ENCODE results near the gene CCDC24.

CCDC24 gene

GRCh38 chr1:43991476-43992231, at the start of gene CCDC24:
Gene CCDC24, plus strand, starts transcription at chr1:43991599. Its CDS starts 280 bp downstream, at chr1:43991879.
- peak; percentile 77 for DNase-seq

- no peak for DNase-seq
Observed at GRCh38 chr1:43942411-43942810, 49.0 kb upstream of the CCDC24 start.

GRCh38 chr1:43944860-43945259, 46.5 kb upstream of the CCDC24 start:
- no peak for DNase-seq

- no peak for DNase-seq
Observed at GRCh38 chr1:43945674-43946235, 45.6 kb upstream of the CCDC24 start.

- DNase-seq: peak; percentile 95
Observed at GRCh38 chr1:43946236-43947060, 45.0 kb upstream of the CCDC24 start, which contains the start of gene IPO13. Gene IPO13, plus strand, starts transcription at chr1:43946950. Its CDS starts 651 bp downstream, at chr1:43947601.

- DNase-seq: no peak
Observed at GRCh38 chr1:43947061-43947873, 44.1 kb upstream of the CCDC24 start.

GRCh38 chr1:43947874-43948437, 43.4 kb upstream of the CCDC24 start:
- no peak for DNase-seq

- no peak for DNase-seq
Observed at GRCh38 chr1:43949678-43950077, 41.7 kb upstream of the CCDC24 start.

- no peak for DNase-seq
Observed at GRCh38 chr1:43951021-43951985, 40.1 kb upstream of the CCDC24 start.

GRCh38 chr1:43952731-43953346, 38.6 kb upstream of the CCDC24 start:
- DNase-seq: no peak

- DNase-seq: no peak
Observed at GRCh38 chr1:43953361-43953760, 38.0 kb upstream of the CCDC24 start.

- DNase-seq: no peak
Observed at GRCh38 chr1:43954036-43954435, 37.4 kb upstream of the CCDC24 start.

GRCh38 chr1:43956234-43956633, 35.2 kb upstream of the CCDC24 start:
- DNase-seq: no peak

GRCh38 chr1:43957407-43958040, 33.9 kb upstream of the CCDC24 start:
- no peak for DNase-seq

- DNase-seq: no peak
Observed at GRCh38 chr1:43958351-43959255, 32.8 kb upstream of the CCDC24 start.

- no peak for DNase-seq
Observed at GRCh38 chr1:43960798-43961197, 30.6 kb upstream of the CCDC24 start.

GRCh38 chr1:43961692-43962091, 29.7 kb upstream of the CCDC24 start:
- DNase-seq: no peak

GRCh38 chr1:43962324-43962723, 29.1 kb upstream of the CCDC24 start:
- DNase-seq: no peak

- no peak for DNase-seq
Observed at GRCh38 chr1:43963006-43963405, 28.4 kb upstream of the CCDC24 start.
